Stomach (tissue), 9 donors: ENCODE results near the gene TNS1. TPM values are rescaled to one million over a fixed set of nuclear protein-coding genes. Genes with fewer than 3 reads are reported as not detected.

ENCODE experiments used
- DNase-seq, 2 donors: peaks; one replicate each; pipeline versions ENCODE4 v3.0.0 to v3.0.0-alpha.2; 2013 to 2019
- H3K27ac ChIP-seq, 5 donors: fragments of 200-600 bp in 4 of 5; sonication (generic) in 4 of 5; one replicate each; pipeline ENCODE4 v1.5.1; 2013 to 2019; ENCODE audit warnings: mild to moderate bottlenecking in 1 of 5, moderate library complexity in 1 of 5
- H3K27me3 ChIP-seq, 3 donors: fragments of 200-600 bp; sonication (generic); one replicate each; pipeline ENCODE4 v1.5.1; 2017 to 2019; ENCODE audit warnings: mixed run types in 1 of 3
- H3K36me3 ChIP-seq, 4 donors: fragments of 200-600 bp; sonication (generic); 1 replicate in 3 of 4; 2 replicates in 1 of 4; pipeline ENCODE4 v1.5.1; 2016 to 2019
- H3K4me1 ChIP-seq, 4 donors: fragments of 200-600 bp; sonication (generic); one replicate each; pipeline ENCODE4 v1.5.1; 2016 to 2019
- H3K4me3 ChIP-seq, 4 donors: fragments of 200-600 bp; sonication (generic) in 3 of 4; one replicate each; pipeline ENCODE4 v1.5.1; 2016 to 2019; ENCODE audit warnings: mild to moderate bottlenecking in 1 of 4
- H3K9me3 ChIP-seq, 4 donors: fragments of 200-600 bp; sonication (generic); one replicate each; pipeline ENCODE4 v1.5.1; 2016 to 2019
- EP300 ChIP-seq: sonication (generic); formaldehyde crosslinking; IDR thresholded peaks from one replicate; pipeline ENCODE4 v1.6.1; 2017; ENCODE audit warnings: antibody characterized with exemption
- POLR2A ChIP-seq, 4 donors: fragments of 450-650 bp; IDR thresholded peaks; one replicate each; pipeline ENCODE4 v1.6.1; 2016; ENCODE audit warnings: antibody characterized with exemption in 4 of 4, control low read depth in 2 of 4, mild to moderate bottlenecking in 1 of 4, moderate library complexity in 1 of 4
- POLR2AphosphoS5 ChIP-seq, 3 donors: sonication (generic); formaldehyde crosslinking; IDR thresholded peaks; one replicate each; pipeline ENCODE4 v1.6.1; 2016; ENCODE audit warnings: antibody characterized with exemption in 3 of 3
- WGBS, 5 donors: extraction: QIAGEN DNeasy Blood & Tissue Kit in 3 of 5; methylation state at CpG; one replicate each; pipeline versions ENCODE4 v1.1.5 to v1.1.7; 2013 to 2018; 5-methylcytosine and 5-hydroxymethylcytosine counted together
- intact Hi-C: fragments of 100-400 bp; cut with DNase I; formaldehyde crosslinking; loops from one replicate; pipeline ENCODE4 v1.15.1; 2023; ENCODE audit warnings: low total_unique reads
- polyA plus RNA-seq, 3 donors: library from polyadenylated mRNA; stranded (reverse); fragments of 200-250 nt; gene quantifications; one replicate each; pipeline ENCODE4 v1.2.3, GENCODE V29; 2013
- total RNA-seq, 5 donors: library from RNA; depleted of rRNA; stranded (reverse); fragments of >200 nt; gene quantifications; one replicate each; pipeline versions ENCODE4 v1.1.0 to v1.2.3, GENCODE V29; 2014 to 2016
- TF ChIP-seq, protein P1 (sequence below), 7 experiments: fragments of 450-650 bp in 4 of 7; fragments of 200-600 bp in 3 of 7; sonication (generic) in 3 of 7; IDR thresholded peaks; one replicate each; pipeline ENCODE4 v1.5.1; 2016 to 2019; ENCODE audit warnings: antibody characterized with exemption in 7 of 7, control low read depth in 2 of 7, mild to moderate bottlenecking in 1 of 7
- donor health status: healthy with polysubstance abuse.
- donor health status: Bipolar disorder and iron deficiency.
- donor health status: healthy.

Gene TNS1
- total and polyA plus RNA-seq, 8 donors, result 18.5 to 682 (median 160) TPM

DNA sequence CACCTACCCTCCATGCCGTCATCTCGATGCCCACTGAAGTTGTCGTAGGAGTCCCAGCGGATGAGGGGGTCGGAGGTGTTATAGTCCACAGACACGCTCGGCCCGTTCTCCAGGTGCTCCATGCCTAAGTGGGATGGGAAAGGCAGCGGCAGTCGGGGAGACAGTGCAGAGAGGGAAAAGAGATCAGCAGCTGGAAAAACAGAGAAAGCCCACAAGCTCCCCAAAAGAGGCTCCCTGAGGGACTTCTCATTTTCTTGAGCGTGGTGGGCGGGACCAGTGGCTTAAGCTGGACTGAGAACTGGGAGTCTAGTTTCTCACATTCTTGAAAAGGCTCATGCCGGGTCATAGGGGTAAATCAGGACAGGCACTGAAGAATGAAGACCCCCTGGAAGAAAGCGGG is 121.9 kb downstream of the TNS1 start:
- H3K27me3 ChIP-seq, result no peaks in the 10 kb centered on the region
- 80 to 86% (median 84%) methylated on average over 14 of the region's 14 CpGs for WGBS, 5 donors
- H3K36me3 ChIP-seq, result peaks cover 72 to 98% (median 96%) of the 10 kb centered on the region in 4 donors
- H3K9me3 ChIP-seq, result no peaks in the 10 kb centered on the region
- no peak overlapping the region for H3K4me3 ChIP-seq
- TF ChIP-seq EP300, result no peak
- TF ChIP-seq POLR2A (IDR thresholded peaks at IDR 0.05), result no peak
- intact Hi-C loops, result no loop called here
- peak overlapping the region in 4 of 5 donors; percentile 14 to 71 (median 38) for H3K27ac ChIP-seq
- no peak for DNase-seq
- peaks cover 0 to 67% (median 23%) of the 10 kb centered on the region in 4 donors for H3K4me1 ChIP-seq

DNA sequence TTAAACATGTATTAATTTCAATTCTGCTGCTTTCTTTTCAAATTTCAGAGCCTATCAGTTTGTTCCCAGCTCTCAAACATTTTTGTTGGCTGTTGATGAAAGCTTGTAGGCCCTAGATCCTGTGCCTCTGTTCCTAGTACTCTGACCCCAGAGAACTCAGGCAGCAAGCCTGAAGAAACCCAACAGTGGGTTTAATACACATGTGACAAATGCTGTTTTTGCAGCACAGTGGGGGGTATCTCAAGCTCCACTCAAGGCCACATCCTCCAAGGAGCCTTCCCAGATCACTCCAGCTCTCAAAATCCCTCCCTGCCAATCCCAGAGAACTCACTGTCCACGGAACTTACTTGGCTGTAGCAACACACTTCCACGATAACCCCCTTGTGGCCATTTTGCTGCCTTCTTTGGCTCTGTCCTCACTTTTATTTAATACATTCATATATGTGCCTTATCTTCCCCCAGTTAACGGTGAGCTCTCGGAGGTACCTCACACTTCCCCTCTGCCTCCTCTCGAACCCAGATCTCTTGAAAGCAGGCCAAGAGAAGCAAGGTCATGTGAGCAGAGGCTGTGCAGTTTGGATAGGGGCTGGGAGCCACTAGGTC is 122.4 kb downstream of the TNS1 start:
- TF ChIP-seq POLR2AphosphoS5 (IDR thresholded peaks at IDR 0.05) (no peak), POLR2A (IDR thresholded peaks at IDR 0.05) (no peak), EP300 (no peak)
- TF ChIP-seq, protein P1, sequence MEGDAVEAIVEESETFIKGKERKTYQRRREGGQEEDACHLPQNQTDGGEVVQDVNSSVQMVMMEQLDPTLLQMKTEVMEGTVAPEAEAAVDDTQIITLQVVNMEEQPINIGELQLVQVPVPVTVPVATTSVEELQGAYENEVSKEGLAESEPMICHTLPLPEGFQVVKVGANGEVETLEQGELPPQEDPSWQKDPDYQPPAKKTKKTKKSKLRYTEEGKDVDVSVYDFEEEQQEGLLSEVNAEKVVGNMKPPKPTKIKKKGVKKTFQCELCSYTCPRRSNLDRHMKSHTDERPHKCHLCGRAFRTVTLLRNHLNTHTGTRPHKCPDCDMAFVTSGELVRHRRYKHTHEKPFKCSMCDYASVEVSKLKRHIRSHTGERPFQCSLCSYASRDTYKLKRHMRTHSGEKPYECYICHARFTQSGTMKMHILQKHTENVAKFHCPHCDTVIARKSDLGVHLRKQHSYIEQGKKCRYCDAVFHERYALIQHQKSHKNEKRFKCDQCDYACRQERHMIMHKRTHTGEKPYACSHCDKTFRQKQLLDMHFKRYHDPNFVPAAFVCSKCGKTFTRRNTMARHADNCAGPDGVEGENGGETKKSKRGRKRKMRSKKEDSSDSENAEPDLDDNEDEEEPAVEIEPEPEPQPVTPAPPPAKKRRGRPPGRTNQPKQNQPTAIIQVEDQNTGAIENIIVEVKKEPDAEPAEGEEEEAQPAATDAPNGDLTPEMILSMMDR (IDR thresholded peaks at IDR 0.05), result no peak
- peak overlapping the region in 4 of 5 donors; percentile 14 to 71 (median 38) for H3K27ac ChIP-seq
- H3K4me1 ChIP-seq, result peaks cover 0 to 66% (median 26%) of the 10 kb centered on the region in 4 donors
- DNase-seq, result no peak
- intact Hi-C loops, result no loop called here
- H3K36me3 ChIP-seq, result peaks cover 70 to 98% (median 95%) of the 10 kb centered on the region in 4 donors
- H3K4me3 ChIP-seq, result no peak overlapping the region
- no peaks in the 10 kb centered on the region for H3K27me3 ChIP-seq
- H3K9me3 ChIP-seq, result no peaks in the 10 kb centered on the region
- WGBS, 5 donors, result 63 to 89% (median 87%) methylated on average over 5 of the region's 5 CpGs

DNA sequence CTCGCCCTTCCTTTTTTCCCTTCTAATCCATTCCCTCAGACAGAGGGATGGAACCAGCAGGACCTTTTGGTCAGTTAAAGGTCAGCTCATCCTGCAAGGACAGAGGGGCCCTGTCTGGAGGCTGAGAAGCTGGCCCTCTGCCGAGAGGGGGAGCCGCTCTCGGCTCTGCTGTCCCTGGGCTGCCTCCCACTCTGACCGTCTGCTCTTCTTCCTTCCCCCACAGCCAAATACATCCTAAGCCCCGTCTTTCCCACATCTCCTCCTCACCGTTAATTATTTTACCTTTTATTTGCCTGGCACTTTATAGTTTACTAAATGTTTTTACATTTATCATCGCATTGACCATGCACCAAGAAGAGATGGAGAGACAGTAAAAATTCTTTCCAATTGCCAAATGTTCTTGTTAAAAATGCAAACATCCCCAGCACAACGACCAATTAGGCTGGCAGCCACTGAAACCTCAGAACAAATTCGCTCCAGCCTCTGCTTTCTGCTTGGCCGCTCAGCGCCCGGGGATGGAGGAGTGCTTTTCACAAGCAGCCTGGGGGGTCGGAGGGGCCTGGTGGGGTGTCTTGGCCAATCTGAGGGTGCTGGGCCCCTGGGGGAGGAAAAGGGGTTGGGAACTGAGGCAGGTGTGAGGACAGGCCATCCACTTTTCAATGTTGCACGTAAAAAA is 123.7 kb downstream of the TNS1 start:
- H3K27ac ChIP-seq, result peak overlapping the region in 2 of 5 donors; percentile 52 to 71
- no peaks in the 10 kb centered on the region for H3K27me3 ChIP-seq
- TF ChIP-seq EP300 (no peak), POLR2AphosphoS5 (IDR thresholded peaks at IDR 0.05) (no peak), POLR2A (IDR thresholded peaks at IDR 0.05) (no peak)
- TF ChIP-seq, protein P1 (IDR thresholded peaks at IDR 0.05), result no peak
- 60 to 77% (median 70%) methylated on average over 15 of the region's 15 CpGs for WGBS, 5 donors
- H3K9me3 ChIP-seq, result no peaks in the 10 kb centered on the region
- H3K36me3 ChIP-seq, result peaks cover 66 to 97% (median 94%) of the 10 kb centered on the region in 4 donors
- intact Hi-C loops, result no loop called here
- no peak overlapping the region for H3K4me3 ChIP-seq
- peaks cover 0 to 66% (median 29%) of the 10 kb centered on the region in 4 donors for H3K4me1 ChIP-seq
- DNase-seq, result peak in 1 of 2 donors; percentile 48

DNA sequence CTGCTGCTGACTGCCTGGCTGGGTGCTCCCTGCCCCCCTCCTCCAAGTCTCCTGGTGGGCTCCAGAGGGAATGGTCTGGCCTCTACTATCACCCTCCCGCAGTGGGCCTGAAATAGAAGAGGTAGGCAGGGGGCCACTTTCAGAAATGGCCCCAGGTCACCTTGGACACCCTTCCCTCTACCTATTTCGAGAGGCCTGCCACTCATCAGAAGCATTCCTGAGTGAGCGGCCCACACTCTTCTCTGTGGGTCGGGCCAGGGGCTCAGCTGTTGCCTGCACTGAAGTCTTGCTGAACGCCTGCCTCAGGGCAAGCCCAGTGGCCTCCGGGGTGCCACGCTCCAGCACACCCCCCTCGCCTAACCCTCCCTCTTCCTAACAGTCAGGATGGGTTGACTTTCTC is 124.9 kb downstream of the TNS1 start:
- Histone ChIP-seq H3K4me3 (no peak overlapping the region), H3K9me3 (no peaks in the 10 kb centered on the region), H3K4me1 (peaks cover 0 to 67% (median 32%) of the 10 kb centered on the region in 4 donors), H3K36me3 (peaks cover 59 to 97% (median 94%) of the 10 kb centered on the region in 4 donors), H3K27ac (peak overlapping the region in 2 of 5 donors; percentile 52 to 71), H3K27me3 (no peaks in the 10 kb centered on the region)
- TF ChIP-seq, protein P1 (IDR thresholded peaks at IDR 0.05), result no peak
- intact Hi-C loops, result no loop called here
- 79 to 92% (median 88%) methylated on average over 8 of the region's 8 CpGs for WGBS, 5 donors
- DNase-seq, result no peak

DNA sequence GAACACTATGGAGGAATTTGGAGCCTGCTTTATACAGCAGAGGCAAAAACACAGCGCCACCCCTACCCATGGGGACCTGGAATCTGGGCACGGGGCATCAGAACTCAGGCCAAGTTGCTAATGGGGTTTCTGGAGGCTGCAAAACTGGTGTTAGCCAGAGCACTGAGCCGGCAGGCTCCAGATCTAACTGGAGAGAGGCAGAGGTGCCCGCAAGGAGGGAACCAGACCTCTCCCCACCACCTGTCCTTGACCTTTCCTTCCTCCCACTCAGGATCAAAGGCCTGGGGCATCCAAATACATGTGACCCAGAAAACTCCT is 126.6 kb downstream of the TNS1 start:
- intact Hi-C loops, result no loop called here
- no peak overlapping the region for H3K4me3 ChIP-seq

More for the DNA sequence above, 126.6 kb downstream of the TNS1 start:
- TF ChIP-seq POLR2A (IDR thresholded peaks at IDR 0.05), result no peak
- TF ChIP-seq, protein P1 (IDR thresholded peaks at IDR 0.05), result no peak
- TF ChIP-seq EP300, result no peak
- no peak for TF ChIP-seq POLR2AphosphoS5 (IDR thresholded peaks at IDR 0.05)
- 75 to 96% (median 88%) methylated on average over 4 of the region's 4 CpGs; no CpG with 5 or more reads in 1 of the 5 donors for whole genome bisulfite sequencing, 5 donors
- peaks cover 0 to 71% (median 33%) of the 10 kb centered on the region in 4 donors for H3K4me1 ChIP-seq
- H3K9me3 ChIP-seq, result no peaks in the 10 kb centered on the region
- peaks cover 67 to 99% (median 96%) of the 10 kb centered on the region in 4 donors for H3K36me3 ChIP-seq
- DNase-seq, result no peak
- no peaks in the 10 kb centered on the region for H3K27me3 ChIP-seq
- peak overlapping the region in 4 of 5 donors; percentile 39 to 71 (median 50) for H3K27ac ChIP-seq
